GM19324 (cell line): ENCODE measurements around the gene POLA2.
"Not testable (repeated sequence)": the region's sequence is repeated elsewhere in the genome, so short reads cannot be mapped to it uniquely, and the experiment has no call there.

ENCODE experiments used
- ATAC-seq: cut with Tn5 transposase; IDR thresholded peaks from one replicate; pipeline ENCODE4 v1.9.1; 2021; ENCODE audit warnings: mild to moderate bottlenecking, moderate library complexity; ENCODE audit not compliant: unreplicated experiment, low FRiP score

Gene POLA2, protein sequence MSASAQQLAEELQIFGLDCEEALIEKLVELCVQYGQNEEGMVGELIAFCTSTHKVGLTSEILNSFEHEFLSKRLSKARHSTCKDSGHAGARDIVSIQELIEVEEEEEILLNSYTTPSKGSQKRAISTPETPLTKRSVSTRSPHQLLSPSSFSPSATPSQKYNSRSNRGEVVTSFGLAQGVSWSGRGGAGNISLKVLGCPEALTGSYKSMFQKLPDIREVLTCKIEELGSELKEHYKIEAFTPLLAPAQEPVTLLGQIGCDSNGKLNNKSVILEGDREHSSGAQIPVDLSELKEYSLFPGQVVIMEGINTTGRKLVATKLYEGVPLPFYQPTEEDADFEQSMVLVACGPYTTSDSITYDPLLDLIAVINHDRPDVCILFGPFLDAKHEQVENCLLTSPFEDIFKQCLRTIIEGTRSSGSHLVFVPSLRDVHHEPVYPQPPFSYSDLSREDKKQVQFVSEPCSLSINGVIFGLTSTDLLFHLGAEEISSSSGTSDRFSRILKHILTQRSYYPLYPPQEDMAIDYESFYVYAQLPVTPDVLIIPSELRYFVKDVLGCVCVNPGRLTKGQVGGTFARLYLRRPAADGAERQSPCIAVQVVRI

DNA sequence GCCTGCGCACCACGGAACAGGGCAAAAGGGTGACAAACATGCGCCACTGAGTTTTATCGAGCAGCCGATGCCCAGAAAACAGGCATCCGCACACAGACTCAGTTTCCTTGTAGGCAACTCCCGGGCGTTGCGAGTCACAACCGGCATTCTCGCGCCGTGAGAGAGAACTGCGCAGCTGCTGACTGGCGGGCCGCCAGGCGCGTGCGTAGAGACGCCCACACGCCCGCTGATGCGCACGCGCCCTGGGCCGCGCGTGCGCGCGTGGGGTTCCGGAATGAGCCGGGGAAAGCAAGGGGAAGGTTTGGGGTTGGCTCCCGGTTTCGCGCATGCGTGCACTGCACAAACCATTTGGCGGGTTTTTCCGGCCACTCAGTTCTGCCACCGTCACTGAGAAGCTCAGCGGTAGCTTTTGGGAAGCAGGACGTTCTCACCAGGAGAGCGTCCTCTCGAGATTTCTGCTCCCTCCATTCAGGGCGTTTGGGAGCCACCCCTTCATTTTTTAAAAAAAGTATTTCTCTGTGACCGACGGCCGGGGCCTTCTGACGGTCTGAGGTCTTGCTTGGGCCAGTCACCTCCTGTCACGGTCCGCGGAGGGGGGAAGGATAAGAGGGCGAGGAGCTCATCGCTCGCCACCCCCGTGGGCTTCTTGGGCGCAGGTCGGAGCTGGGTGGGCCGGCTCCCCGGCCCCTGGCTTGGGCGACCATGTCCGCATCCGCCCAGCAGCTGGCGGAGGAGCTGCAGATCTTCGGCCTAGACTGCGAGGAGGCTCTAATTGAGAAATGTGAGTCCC lies at the start of gene POLA2:
TSS of gene POLA2 (plus strand) at position 372 of the 790 bp plus-strand sequence. CDS start at position 703, 331 bp downstream.
- ATAC-seq: peak; percentile 87

DNA sequence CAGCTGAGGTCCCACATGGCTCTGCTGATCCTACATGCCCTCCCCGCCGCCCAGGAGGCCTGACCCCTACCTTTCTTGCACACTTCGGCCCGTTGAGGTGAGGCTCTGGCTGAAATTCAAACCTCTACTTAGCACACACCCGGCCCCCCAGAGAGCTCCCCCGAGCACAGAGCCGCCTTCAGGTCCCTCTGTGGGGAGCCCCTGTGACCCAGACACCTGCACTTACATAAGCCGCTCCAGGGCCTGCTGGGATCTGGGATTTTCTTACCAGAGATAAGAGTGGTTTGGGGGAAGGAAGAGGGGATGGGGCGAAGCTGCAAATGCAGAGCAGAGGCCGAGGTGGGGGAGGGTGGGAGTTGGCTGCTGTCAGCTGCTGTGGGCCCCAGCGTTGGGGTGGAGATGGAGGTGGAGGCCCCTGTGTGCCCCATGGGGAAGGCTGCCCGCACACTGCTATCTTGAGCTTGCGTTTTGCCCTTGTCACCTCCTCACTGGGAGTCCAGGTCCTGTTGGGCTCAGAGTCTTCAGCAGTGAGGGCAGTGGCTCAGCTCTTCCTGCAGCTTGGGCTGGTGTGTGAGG lies 49.4 kb upstream of the POLA2 start:
- no peak for ATAC-seq

DNA sequence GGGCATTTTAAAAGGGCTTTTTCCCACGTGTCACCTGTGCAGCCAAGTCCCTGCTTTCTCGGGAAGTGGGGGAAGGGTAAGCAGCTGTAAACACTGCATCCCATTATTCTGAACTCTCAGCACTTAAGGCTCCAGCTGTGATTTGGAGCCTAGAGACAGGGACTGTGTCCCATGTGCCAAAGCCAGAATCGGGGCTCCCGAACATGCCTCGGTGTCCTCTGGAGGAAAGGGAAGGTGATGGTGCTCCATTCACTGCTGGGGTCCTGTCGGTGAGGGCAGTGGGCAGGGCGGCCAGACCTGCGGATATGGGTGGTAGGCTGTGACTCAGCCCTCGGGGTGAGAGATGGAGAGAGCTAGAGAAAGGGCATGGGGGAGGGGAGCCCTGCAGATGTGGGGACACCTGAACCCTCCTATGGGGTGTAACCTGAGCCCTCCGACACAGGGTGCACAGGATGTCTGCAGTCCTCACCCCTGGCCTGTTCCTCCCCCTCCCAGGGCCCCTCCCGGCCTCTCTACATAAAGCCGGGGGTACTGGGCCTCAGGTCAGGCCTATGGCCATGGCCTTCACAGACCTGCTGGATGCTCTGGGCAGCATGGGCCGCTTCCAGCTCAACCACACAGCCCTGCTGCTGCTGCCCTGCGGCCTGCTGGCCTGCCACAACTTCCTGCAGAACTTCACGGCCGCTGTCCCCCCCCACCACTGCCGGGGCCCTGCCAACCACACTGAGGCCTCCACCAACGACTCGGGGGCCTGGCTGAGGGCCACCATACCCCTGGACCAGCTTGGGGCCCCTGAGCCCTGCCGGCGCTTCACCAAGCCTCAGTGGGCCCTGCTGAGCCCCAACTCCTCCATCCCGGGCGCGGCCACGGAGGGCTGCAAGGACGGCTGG lies 48.2 kb upstream of the POLA2 start:
- no peak for ATAC-seq

DNA sequence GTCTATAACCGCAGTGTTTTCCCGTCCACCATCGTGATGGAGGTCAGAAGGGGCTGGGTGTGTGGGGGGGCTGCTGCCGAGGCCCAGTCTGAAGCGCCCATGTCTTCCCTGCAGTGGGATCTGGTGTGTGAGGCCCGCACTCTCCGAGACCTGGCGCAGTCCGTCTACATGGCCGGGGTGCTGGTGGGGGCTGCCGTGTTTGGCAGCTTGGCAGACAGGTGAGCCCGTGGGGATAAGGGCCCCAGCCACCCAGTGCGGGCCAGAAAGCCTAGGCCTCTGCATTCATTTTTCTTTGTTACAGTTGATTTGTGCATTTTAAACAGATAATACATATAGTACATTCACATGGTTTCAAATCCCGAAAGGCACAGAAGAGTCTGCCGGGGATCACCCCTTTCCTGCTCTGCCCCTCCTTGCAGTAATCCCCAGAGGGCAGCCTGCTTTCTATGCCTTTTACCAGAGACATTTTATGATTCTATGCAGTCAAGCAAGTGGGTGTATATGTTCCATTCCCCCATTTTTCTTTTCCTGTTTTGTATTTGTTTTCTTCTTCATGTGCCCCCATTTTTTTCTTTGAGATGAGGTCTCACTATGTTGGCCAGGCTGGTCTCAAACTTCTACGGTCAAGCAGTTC lies 47.4 kb upstream of the POLA2 start:
- ATAC-seq: no peak

DNA sequence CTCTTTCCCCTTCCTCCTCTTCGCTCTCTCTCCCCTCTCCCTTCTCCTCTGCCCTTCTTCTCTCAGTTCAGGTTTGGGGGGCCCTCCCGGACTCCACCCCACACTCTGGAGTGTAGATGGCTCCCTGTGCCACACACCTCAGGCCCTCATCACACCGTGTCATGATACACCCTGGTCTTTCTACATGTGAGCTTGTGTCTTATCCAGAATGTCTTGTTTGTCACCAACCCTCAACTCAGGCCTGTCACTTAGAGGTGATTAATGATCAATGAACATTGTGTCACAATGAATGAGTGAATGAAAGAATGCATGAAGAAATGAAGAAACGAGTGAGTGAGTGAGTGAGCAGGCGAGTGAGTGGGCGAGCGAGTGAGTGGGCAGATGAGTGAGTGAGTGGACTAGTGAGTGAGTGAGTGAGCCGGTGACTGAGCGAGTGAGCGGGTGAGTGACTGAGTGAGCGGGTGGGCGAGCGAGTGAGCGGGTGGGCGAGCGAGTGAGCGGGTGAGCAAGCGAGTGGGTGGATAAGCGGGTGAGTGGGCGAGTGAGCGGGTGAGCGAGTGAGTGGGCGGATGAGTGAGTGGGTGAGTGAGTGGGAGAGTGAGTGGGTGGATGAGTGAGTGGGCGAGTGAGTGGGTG lies 46.2 kb upstream of the POLA2 start:
- ATAC-seq: no peak

DNA sequence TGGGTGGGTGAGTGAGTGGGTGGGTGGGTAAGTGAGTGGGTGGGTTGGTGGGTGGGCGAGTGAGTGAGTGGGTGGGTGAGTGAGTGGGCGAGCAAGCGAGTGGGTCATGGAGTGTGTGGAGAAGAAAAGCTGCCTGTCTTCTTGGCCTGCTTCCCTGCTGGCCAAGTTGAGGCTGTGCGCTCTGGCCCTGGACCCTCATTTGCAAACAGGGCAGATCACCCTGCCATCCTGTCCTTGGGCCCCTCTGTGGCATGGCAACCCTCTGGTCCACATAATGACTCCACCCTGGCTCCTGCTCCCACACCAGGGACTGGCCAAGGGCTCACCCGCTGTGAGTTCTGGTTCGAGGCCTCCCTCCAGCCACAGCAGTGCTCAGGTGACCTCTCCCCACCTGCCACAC lies 44.9 kb upstream of the POLA2 start:
- ATAC-seq: no peak

DNA sequence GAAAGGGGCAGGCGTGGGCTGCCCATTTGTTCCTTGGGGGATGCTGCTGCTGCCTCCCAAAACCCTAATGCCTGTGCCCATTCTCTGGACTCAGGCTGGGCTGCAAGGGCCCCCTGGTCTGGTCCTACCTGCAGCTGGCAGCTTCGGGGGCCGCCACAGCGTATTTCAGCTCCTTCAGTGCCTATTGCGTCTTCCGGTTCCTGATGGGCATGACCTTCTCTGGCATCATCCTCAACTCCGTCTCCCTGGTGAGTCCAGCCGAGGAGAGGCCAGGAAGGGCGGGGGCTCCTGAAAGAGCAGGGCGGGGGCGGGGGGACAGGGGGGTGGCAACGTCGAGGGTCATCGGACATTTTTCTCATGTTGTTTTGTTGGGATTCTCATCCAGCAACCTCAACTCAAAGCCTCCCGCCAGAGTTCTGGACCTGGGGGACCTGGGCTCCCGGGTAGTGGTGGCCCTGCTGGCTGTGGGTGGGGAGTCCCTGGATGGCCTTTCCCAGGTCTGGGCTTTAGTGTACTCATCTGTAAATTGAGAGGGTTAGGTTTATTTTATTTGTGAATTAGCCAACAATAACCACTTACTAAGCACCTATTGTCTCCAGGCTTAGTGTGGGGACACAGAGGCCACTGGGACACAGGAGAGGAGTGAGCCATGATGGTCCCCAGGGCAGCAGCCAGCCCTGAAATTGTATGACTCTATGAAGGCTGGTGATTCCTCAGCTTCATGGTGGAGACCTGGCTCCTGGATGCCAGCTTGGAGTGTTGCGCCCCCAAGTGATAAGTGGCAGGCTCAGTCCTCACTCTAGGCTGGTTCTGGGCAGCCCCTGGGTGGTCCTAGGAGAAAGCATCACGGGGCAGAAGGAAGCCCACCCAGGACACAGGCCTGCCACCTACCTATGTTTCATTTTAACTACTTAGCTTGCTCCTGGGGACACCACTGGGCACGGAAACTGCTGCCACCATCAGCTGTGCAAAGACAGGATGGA lies 44.0 kb upstream of the POLA2 start:
- ATAC-seq: no peak

DNA sequence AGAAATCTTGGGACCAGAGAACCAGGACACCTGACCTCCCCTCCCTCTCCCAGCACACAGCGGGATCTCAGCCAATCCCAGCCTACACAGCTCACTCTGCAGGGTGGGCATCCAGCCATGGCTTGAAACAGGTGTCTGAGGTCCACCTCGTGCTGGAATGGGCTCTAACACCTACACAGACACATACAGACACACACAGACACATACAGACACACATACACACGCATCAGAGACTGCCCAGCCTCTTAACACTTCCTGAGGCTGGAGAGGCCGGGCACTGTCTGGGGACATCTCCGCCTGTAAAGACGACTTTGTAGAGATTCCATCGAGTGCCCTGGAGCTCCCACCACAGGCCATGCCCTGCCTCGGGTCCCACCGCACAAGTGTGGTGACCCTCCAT lies 43.3 kb upstream of the POLA2 start:
- ATAC-seq: no peak

DNA sequence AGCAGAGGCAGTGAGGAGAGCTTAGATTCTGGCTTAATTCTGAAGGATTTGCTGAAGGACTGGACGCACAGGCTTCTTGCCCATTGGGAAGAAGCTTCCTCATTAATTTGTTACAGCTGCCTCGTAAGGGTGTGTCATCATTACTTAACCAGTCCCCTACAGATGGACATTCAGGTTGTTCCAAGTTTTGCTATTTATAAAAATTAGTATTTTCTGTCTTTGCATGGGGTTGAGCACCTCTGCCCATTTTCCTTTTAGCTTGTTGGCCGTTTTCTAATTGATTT lies 41.9 kb upstream of the POLA2 start:
- no peak for ATAC-seq

DNA sequence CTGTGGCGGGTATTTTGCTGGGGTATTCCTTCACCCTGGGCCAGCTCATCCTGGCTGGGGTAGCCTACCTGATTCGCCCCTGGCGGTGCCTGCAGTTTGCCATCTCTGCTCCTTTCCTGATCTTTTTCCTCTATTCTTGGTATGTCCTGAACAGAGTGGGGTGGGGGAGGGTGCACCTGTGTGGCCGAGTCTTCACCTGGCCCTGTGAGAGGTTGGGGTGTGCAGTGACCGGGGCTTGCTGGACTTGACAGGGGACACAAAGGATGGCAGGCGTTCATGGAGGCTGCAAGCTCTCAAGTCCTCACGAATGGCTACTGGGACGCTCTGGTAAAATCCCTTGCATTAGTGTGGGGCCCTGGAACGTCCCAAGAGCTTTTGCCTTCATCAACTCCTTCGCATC lies 40.7 kb upstream of the POLA2 start:
- no peak for ATAC-seq

DNA sequence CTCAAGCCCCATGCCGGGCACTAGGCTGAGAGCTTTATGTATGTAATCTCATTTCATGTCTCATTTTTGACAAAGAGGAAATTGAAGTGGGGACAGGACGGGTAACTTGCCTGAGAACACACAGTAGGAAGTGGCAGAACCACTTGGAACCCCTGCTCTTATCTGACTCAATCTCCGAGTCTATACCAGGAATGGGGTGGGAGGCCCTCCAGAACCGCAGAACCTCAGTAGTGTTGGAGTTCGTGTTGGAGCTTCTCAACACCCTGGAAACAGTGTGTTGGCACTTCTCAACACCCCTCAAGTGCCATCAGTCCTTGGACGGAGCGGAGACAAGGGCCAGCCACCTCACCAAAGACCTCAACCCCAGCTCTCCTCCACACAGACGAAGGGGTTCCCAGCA lies 38.8 kb upstream of the POLA2 start:
- ATAC-seq: no peak

DNA sequence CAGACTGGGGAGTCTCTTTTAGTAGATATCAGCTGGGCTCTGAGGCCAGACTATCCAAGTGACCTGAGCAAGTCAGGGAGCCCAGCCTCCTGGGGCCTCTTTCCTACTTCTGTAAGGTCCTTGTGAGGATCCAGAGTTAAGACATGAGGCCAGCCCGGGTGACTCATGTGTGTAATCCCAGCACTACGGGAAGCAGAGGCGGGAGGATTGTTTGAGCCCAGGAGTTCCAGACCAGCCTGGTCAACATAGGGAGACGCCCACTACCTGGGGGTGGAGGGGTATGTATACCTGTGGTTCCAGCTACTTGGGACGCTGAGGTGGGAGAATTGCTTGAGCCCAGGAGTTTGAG lies 36.9 kb upstream of the POLA2 start:
- no peak for ATAC-seq

DNA sequence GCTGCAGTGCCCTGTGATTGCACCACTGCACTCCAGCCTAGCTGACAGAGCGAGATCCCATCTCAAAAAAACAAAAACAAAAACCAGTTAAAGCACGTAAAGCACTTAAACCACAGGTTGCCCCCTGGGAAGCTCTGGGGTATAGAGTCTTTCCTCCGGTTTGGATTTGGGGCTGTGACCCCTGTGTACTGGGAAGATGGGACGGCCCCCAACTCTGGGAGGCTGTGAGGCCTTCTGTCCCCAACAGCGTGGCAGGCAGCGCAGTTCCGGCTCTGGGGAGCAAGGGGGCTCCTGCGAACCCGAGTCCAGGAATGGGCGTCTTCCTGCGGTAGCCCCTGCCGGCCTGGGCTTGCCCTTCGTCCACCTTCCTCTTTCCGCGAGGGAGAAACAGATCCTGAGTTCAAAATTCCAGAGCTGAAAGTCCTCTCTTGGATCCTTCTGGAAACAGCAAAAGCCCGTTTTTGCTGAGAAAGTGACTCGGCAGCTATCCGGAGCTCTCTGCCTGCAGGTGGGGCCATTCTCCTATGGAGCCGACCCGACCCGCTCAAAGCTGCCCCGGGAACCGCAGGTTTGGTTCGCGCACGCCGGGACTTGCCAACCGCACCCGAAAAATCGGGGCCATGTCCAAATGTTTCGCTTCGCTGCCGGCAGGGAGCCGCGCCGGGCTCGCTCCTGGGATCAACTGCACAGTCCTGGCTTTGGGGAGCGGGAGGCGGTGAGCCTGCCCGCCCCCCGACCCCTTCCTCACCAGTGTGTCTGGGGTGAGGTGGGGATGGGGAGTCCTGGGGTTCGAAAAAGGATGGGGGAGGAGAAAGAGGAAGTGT lies 36.3 kb upstream of the POLA2 start:
- ATAC-seq: no peak

DNA sequence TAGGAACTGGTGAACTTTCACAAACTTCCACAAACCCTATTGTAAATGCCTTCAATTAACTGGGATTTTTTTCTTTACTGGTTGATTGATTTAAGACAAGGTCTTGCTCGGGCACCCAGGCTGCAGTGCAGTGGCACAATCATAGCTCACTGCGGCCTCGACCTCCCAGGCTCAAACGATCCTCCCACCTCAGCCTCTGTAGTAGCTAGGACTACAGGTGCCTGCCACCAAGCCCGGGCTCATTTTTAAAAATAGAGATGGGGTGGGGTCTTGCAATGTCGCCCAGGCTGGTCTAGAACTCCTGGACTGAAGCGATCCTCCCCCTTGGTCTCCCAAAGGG lies 35.7 kb upstream of the POLA2 start:
- no peak for ATAC-seq

DNA sequence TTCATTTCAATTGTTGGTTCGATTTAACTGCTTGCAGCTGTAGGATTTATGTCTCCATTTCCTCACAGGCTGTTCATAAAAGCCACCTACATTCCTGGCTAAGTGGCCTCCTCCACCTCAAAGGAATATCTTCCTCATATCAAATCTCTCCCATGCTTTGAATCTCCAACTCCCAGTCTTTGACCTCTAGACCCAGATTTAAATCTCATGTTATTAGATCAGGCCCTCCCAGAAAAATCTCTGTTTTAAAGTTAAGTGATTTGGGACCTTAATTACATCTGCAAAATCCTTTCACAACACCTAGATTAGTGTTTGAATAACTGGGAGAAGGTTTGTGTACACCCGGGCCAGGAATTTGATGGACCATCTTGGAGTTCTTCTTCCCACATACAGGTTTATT lies 33.9 kb upstream of the POLA2 start:
- ATAC-seq: no peak

DNA sequence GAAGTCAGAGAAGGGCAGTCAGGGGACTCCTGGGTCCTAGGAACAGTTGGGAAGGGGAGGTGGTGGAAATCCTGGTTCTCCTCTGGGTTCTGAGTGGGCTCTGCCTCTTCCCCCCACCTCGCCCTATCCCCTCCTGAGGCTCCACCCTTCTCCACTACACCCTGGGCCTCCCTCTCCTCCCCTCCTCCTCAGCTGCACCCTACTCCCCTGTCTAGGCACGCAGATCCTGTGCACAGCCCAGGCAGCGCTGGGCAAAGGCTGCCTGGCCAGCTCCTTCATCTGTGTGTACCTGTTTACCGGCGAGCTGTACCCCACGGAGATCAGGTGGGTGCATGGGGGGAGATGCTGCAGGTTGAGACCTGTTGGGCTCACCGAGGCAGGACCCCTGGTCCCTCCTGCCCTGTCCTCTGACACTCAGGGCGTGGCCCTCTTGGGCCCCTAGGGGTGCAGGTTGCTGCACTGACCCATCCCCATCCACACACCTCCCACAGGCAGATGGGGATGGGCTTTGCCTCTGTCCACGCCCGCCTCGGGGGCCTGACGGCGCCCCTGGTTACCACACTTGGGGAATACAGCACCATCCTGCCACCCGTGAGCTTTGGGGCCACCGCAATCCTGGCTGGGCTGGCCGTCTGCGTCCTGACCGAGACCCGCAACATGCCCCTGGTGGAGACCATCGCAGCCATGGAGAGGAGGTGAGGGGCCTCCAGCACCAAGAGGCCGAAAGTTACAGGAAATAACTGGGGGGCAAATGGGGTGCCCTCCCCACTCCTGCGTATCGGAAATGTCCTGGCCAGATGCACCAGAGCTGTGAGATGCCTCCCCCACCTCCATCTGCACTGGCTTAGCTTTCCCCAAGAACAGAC lies 25.3 kb upstream of the POLA2 start:
- ATAC-seq: no peak

DNA sequence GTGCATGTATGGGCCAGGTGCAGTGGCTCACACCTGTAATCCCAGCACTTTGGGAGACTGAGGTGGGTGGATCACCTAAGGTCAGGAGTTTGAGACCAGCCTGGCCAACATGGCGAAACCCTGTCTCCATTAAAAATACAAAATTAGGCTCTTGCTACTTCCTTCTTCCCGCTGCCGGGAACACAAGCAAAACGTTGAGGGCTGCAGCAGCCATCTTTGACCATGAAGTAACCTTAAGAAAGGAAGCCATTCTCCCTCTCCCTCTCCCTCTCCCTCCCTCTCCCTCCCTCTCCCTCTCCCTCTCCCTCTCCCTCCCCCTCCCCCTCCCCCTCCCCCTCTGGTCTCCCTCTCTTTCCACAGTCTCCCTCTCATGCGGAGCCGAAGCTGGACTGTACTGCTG lies 23.5 kb upstream of the POLA2 start:
- ATAC-seq: not testable (repeated sequence)
